ENCODE measurements around the gene PHOSPHO2. TPM values are rescaled to one million over a fixed set of nuclear protein-coding genes. Genes with fewer than 3 reads are reported as not detected.

Gene PHOSPHO2
- total RNA-seq, 3 donors from 2014 or later (not counting 1 experiment from before 2014, with no cell fraction given), result 3.6 to 9.5 (median 5.8) TPM

- Histone ChIP-seq H3K9me3 (ENCODE audit: control insufficient read depth, insufficient read depth, low read length) (no peaks in the 10 kb centered on the region), H3K4me3 (ENCODE audit: low read length) (no peak overlapping the region), H3K27me3 (ENCODE audit: control insufficient read depth, insufficient read depth, low read length) (no peaks in the 10 kb centered on the region), H3K36me3 (ENCODE audit: control insufficient read depth, insufficient read depth, low read length) (no peaks in the 10 kb centered on the region), H3K27ac (ENCODE audit: low read length) (no peak overlapping the region), H3K4me1 (ENCODE audit: control insufficient read depth, insufficient read depth, low read length) (no peaks in the 10 kb centered on the region)
- no peak for TF ChIP-seq CTCF (IDR thresholded peaks at IDR 0.05)
- no peaks in the 10 kb centered on the region for H3K36me3 Mint-ChIP-seq
- 90% methylated on average over 4 of the region's 4 CpGs for WGBS (ENCODE audit: insufficient coverage)
- ATAC-seq (no peak), DNase-seq (no peak)
- H3K4me1 Mint-ChIP-seq, result peaks cover 0 to 7% of the 10 kb centered on the region in 2 donors
- intact Hi-C loops (cut with micrococcal nuclease), result no loop called here
- no peaks in the 10 kb centered on the region for H3K27me3 Mint-ChIP-seq (ENCODE audit: low read depth in 2 of 2)
- H3K4me3 Mint-ChIP-seq, result no peak overlapping the region
- no peaks in the 10 kb centered on the region for H3K9me3 Mint-ChIP-seq
- no peak overlapping the region for H3K27ac Mint-ChIP-seq
These were observed 49.3 kb downstream of the PHOSPHO2 start for GRCh38 chr2:169743549-169743948.

- H3K4me1 Mint-ChIP-seq, result peaks cover 0 to 2% of the 10 kb centered on the region in 2 donors
- TF ChIP-seq CTCF (IDR thresholded peaks at IDR 0.05), result no peak
- ATAC-seq, result no peak
These were observed 52.0 kb downstream of the PHOSPHO2 start for GRCh38 chr2:169746240-169746639.

GRCh38 chr2:169748319-169748718 lies 54.0 kb downstream of the PHOSPHO2 start:
- TF ChIP-seq CTCF (IDR thresholded peaks at IDR 0.05), result no peak
- Mint-ChIP-seq H3K9me3 (no peaks in the 10 kb centered on the region), H3K27ac (no peak overlapping the region), H3K4me3 (no peak overlapping the region), H3K4me1 (no peaks in the 10 kb centered on the region), H3K27me3 (ENCODE audit: low read depth in 2 of 2) (no peaks in the 10 kb centered on the region), H3K36me3 (no peaks in the 10 kb centered on the region)
- no peak for ATAC-seq
- H3K9me3 ChIP-seq (ENCODE audit: control insufficient read depth, insufficient read depth, low read length), result no peaks in the 10 kb centered on the region
- intact Hi-C loops (cut with micrococcal nuclease), result no loop called here
- no peak overlapping the region for H3K27ac ChIP-seq (ENCODE audit: low read length)
- no peaks in the 10 kb centered on the region for H3K27me3 ChIP-seq (ENCODE audit: control insufficient read depth, insufficient read depth, low read length)
- no peak overlapping the region for H3K4me3 ChIP-seq (ENCODE audit: low read length)
- no peaks in the 10 kb centered on the region for H3K4me1 ChIP-seq (ENCODE audit: control insufficient read depth, insufficient read depth, low read length)
- DNase-seq, result no peak
- WGBS (ENCODE audit: insufficient coverage), result 78% methylated on average over 6 of the region's 6 CpGs
- no peaks in the 10 kb centered on the region for H3K36me3 ChIP-seq (ENCODE audit: control insufficient read depth, insufficient read depth, low read length)

More at GRCh38 chr2:169746240-169746639, 52.0 kb downstream of the PHOSPHO2 start:
- intact Hi-C loops (cut with micrococcal nuclease), result no loop called here
- H3K4me1 ChIP-seq (ENCODE audit: control insufficient read depth, insufficient read depth, low read length), result no peaks in the 10 kb centered on the region
- H3K27ac ChIP-seq (ENCODE audit: low read length), result no peak overlapping the region
- DNase-seq, result no peak
- WGBS (ENCODE audit: insufficient coverage), result 86% methylated on average over 1 of the region's 2 CpGs
- no peak overlapping the region for H3K4me3 ChIP-seq (ENCODE audit: low read length)
- Mint-ChIP-seq H3K27me3 (ENCODE audit: low read depth in 2 of 2) (no peaks in the 10 kb centered on the region), H3K36me3 (no peaks in the 10 kb centered on the region), H3K27ac (no peak overlapping the region), H3K9me3 (no peaks in the 10 kb centered on the region), H3K4me3 (no peak overlapping the region)
- H3K36me3 ChIP-seq (ENCODE audit: control insufficient read depth, insufficient read depth, low read length), result no peaks in the 10 kb centered on the region
- H3K27me3 ChIP-seq (ENCODE audit: control insufficient read depth, insufficient read depth, low read length), result no peaks in the 10 kb centered on the region
- no peaks in the 10 kb centered on the region for H3K9me3 ChIP-seq (ENCODE audit: control insufficient read depth, insufficient read depth, low read length)

Other genes with a start within 250 kb of the PHOSPHO2 start
- gene BBS5, start 215.0 kb upstream of the PHOSPHO2 start, total RNA-seq, result 1 to 10 TPM; 1.5 to 2.2 (median 1.7) TPM
- gene KLHL41, start 184.8 kb upstream of the PHOSPHO2 start, total RNA-seq, result not detected
- 10 to 100 TPM; 10.9 to 14.1 (median 12.5) TPM for gene FASTKD1, start 120.6 kb upstream of the PHOSPHO2 start, total RNA-seq
- gene PPIG, start 110.1 kb upstream of the PHOSPHO2 start, total RNA-seq, result 10 to 100 TPM; 42.2 to 58.3 (median 56.1) TPM
- 1 to 10 TPM in 2 of 3 donors, under 1 TPM in 1; 0.27 to 8.4 (median 1.5) TPM for gene CFAP210, start 64 bp upstream of the PHOSPHO2 start, total RNA-seq
- gene KLHL23, start 39.4 kb downstream of the PHOSPHO2 start, total RNA-seq, result 1 to 10 TPM; 2.5 to 4.2 (median 3.0) TPM
- 100 to 1,000 TPM in 2 of 3 donors, 10 to 100 TPM in 1; 95.5 to 125 (median 102) TPM for gene SSB, start 104.4 kb downstream of the PHOSPHO2 start, total RNA-seq
- 10 to 100 TPM; 14.7 to 28.2 (median 21.3) TPM for gene METTL5, start 130.4 kb downstream of the PHOSPHO2 start, total RNA-seq
- gene UBR3, start 133.0 kb downstream of the PHOSPHO2 start, total RNA-seq, result 10 to 100 TPM; 40.8 to 54.5 (median 41.0) TPM

Measured in natural killer cell (primary cell).